HT-29 (cell line): ENCODE data around the gene AP1G1. TPM values are rescaled to one million over a fixed set of nuclear protein-coding genes. Genes with fewer than 3 reads are reported as not detected.
A peak's percentile ranks its signal among the peaks of the same experiment; 100 is the strongest.
"Not testable (repeated sequence)": the region's sequence is repeated elsewhere in the genome, so short reads cannot be mapped to it uniquely, and the experiment has no call there.

ENCODE experiments used
- DNase-seq: peaks from one replicate; pipeline ENCODE4 v3.0.0-alpha.2; 2015; ENCODE audit warnings: low spot score
- total RNA-seq: library from RNA; depleted of rRNA; stranded (reverse); fragments of >200 nt; shearing (Covaris generic); gene quantifications from 2 replicates; pipeline ENCODE4 v1.2.3, GENCODE V29; 2014; rRNA removed

The AP1G1 gene
- 54.3 and 57.2 TPM in 2 replicates for total RNA-seq

DNA sequence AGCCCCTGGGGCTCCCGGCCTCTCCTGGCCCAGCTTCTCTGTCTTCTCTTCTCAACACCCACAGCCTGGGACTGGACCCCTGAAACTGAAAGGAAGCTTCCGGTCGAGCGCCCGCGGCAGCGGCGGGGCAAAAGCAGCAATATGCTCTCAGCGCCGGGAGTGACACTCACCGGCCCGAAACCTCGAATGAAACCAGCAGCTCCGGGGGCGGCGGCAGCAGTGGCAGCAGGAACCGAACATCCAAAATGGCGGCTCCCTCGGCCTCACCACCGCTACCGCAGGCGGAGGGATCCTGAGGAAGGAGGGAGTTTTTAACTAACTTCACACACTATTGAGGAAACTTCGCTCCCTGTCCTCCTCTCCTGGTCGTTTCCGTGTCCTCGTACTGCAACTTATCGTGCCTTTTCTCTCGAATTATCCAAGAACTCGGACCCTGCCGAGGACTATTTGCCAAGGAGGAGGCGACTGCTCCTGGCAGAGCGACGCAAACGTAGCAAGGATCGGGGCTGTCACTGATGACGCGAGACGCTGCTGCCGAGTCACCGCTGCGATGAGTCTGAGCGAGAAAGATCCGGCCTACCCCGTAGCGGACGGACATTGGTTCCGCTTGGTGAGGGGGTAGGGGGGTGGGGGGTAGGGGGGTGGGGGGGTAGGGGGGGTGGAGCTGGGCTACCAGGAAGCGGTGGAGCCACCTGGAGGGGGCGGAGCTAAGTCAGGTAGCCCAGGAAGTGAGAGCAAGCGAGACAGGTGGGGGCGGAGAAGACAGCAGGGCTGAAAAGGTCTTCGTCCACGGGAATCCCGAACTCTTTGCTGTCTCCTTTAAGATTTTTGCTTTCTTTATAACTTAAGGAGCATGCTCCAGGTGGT is at the start of gene AP1G1:
TSS of gene AP1G1 (minus strand) at position 242 of the 867 bp plus-strand sequence. CDS start 19,355 bp downstream, outside the sequence.
- DNase-seq: peak; percentile 97

DNA sequence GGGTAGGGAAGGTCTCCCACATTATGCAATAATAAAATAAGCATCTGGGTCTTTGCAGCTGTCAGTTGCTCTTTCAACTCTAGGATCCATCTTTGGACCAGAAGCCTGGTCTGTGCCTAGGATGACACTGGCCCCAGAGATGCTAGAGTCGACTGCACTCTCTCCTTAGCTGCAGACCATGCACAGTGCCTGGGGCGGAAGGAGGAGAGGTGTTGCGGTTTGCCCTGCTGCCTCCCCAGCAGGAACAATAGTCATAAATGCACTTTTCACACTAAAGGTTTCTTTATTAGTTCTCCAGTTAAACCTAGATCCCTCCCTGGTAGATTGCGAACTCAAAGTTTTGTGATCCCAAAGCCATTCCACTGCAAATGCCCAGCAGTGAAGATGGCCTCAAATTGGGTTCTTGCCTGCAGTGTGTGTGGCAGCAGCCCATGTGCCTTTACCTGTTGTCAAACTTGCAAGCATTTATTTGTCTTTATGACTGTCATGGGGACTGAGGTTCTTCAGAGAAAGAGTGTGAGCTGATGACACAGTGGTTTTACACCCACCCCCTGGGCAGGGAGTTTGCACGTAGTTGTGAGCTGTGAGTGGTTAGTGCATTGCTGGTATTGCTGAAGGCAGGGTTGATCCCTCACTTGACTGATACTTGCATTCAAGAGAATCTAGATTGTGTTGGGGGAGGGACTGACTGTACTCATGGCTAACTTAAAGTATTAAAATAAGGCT is 47.5 kb upstream of the AP1G1 start:
- no peak for DNase-seq

DNA sequence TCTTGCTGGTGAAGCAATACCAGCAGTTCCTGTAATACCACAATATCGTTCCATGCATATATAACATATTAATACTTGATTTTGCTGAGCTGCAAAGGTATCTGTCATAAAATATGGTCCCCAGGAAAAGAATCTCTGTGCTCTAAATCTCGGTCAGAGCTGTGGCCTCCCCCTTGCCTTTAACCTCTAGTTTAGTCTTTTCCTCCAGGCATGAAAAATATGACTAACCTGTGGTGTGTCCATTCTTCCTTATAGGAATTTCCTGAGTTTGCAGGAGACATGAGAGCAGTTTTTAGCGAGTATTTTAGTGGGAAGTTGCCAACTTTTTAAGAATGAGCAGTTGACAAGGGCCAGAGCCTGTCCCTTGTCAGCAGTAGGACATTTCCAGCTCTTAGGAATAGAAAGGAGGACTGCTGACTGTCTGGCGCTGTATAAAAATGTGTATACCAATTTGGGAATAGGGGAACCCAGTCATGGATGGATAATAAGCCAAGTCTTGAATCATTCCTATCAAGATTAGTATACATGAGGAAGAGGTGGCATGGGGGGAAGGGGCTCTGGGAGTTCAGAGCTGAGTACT is 45.8 kb upstream of the AP1G1 start:
- DNase-seq: no peak

DNA sequence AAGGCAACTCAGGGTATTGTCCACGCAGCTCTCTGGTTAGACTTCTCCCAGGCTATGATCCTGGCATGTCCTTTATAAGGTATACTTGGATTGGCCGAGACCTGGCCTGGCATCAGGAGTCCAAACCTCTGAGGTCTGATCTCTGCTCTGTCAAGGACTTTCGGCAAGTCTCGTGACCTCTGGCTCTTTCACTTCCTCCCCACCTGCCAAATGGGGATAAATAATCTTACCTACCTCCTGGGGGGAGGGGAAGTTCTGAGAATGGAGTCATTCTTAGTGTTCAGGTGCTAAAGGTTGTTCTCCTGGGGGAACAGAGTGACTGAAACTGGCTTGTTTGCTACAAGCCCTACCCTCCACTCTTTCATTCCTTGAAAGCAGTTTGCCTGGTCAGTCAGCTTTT is 44.8 kb upstream of the AP1G1 start:
- DNase-seq: no peak

DNA sequence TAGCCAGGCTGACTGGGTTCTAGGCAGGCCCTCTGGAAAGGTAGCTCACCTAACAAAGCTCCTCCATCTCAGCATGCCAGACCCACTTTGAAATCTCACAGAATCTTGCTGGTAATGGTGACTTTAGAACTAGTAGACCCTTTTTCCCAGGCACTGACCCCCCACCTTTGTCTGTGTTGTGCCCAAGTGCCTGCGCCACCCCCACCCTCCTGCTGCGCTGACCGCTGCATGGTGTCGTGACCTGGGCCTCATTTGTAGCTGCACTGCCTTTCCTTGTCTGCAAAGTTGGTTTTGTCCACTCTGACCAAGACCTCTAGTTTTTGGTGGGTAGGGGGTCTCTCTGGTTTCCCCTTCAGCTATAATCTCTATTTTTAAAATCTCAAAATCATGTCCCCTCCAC is 43.9 kb upstream of the AP1G1 start:
- no peak for DNase-seq

DNA sequence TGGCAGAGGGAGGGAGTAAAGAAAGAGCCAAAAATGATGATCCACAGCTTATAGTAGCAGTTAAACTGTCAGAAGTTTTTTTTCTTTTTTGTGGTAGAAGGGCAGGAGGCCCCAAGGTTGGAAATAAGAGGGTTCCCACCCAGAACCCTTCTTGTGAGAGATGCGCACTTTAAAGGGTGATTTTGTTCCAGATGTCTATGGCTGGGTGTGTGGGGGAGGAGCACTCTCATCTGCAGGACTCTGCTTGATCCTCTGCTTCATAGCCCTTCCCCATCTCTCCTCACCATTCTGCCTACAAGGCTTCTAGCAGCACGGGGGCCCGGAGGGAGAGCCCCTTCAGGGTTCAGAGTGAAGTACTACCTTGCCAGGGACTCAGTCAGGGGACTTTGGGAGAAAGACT is 43.5 kb upstream of the AP1G1 start:
- DNase-seq: no peak

DNA sequence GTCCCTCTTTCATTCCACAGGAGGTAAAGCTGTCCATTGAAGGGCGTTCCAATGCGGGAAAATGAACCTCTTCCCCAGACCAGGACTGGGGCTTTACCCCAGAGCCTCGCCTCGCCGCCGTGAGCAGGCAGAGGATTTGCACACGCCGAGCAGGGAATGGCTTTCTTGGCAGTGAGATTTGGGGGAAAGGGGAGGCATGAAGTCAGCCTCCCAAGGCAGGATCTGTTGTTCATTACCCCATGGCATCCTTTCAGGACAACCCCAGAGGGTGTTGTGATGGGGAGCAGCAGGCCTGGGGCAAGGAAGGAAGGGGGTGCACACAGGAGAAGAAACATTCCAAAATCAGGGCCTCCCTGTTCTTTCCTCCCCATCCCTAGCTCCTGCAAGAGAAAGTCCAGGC is 43.1 kb upstream of the AP1G1 start:
- no peak for DNase-seq

DNA sequence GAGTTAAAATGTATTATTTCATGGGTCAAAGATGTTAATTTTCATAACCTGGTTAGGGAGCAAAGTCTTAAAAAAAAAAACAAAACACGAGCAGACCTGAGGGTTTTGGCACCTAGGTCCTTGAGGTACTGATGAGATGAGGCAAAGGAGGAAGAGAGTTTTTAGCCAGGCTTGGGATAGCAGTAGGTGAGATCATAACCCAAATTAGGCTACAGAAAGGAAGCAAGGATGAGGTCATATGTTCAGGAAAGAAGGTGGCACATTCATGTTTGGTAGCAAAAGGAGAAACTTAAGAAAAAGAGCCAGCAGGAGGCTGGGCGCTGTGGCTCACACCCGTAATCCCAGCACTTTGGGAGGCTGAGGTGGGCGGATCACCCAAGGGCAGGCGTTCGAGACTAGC is 40.0 kb upstream of the AP1G1 start:
- DNase-seq: no peak

DNA sequence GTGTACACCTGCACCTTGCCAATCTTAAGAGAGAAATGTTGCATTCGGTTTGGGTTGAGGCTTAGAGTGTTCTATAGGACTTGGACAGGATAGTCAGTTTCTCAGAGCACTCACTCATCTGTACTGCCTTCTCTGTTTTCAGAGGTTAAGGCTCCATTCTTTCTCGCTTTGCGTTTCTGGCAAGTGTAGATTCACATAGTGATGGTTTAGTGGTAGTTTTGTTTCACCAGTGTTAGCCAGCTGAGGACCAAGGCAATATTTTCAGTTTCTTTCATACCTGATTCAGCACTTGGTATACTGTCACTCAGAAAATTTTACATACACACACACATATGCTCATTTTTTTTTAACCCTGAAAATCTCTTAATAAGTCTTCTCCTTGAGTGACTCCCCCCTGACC is 38.5 kb upstream of the AP1G1 start:
- DNase-seq: no peak

DNA sequence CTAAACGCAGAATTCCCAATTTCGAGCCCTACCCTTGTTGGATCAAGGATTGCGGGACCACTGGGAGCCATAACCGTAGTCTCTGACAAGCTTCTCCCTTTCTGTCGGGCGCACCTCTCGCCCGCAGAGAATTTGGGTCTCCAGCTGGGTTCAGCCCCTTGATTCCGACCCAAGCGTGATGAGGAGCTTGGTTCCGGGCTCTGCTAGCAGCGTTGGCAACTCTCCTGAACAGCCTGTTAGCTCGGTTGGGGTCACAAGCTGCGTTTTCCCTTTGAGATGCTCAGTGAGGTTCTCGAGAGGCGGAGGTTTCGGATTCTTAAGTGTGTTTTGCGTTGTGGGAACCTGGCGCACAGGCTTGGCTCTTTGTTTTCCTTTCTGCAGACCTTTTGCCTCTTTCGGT is 37.8 kb upstream of the AP1G1 start:
- peak; percentile 41 for DNase-seq

DNA sequence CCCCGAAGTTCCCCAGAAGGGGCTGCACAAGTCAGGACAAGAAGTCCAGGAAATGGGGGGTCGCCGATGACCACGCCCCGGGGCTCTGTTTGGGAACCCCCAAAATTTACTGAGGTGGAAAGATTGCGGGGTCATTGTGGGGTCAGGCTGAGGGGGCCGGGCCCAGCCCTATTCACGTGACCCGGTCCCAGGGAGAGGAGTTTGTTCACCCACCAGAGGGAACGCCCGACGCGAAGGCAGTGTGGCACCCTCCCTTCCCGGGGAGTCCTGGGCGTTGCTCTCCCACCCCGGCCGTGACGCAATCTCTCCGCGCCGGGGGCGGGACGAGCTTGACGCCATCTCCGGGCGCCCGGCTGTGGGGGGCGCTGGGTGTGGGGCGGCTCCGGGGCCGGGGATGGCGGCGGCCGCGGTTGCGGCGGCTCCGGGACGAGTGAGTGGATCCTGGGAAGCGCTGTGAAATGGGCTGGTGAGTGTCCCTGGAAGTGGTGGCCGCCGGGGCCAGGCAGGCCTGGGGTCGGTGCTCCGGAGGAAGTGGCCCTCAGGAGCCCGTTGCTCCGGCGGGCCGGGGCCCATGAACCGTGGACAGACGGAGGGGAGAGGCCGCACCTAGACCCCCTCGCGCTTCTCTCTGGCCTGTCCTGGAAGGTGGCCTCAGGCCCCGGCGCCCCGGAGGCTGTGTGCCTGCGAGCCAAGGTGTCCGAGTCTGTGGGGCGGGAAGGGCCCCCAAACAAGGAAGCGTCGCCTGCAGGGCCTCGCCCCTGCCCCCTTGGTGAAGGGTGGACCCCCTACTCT is 37.2 kb upstream of the AP1G1 start, which contains the start of gene ATXN1L:
TSS of gene ATXN1L (plus strand) at position 338 of the 792 bp plus-strand sequence. CDS start 3,765 bp downstream, outside the sequence.
- peak; percentile 91 for DNase-seq

DNA sequence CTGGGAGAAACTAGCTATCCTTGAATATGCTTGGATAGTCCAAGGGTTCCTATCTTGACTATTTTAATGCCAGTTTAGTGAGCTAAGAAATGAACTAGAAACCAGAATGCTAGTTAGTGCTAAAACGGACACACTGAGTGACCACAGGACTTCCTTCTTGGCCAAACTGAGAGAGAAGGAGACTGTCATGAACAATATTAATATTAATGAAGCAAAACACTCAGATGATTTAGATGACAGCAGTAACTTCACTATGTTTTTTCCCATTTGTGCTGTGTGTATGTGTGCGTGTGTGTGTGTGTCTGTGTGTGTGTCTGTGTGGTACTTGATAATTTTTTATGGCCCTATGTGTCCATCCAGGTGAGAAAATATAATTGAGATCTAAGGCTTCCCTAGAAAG is 34.9 kb upstream of the AP1G1 start:
- DNase-seq: no peak

DNA sequence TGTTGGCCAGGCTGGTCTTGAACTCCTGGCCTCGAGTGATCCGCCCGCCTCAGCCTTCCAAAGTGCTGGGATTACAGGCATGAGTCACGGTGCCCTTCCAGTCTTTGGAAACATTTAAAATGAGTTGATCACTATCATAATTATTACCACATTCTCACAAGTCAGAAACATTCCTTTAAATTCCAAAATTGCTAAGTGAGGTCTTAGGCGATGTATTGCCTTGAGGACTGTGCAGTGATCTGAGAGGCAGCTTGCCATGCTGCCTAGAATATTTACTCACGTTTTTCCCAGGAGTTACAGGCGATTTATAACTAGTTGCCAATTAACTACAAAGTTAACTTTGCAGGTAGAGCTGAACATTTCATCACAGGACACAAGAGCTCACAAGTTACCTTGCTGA is 31.4 kb upstream of the AP1G1 start:
- no peak for DNase-seq

DNA sequence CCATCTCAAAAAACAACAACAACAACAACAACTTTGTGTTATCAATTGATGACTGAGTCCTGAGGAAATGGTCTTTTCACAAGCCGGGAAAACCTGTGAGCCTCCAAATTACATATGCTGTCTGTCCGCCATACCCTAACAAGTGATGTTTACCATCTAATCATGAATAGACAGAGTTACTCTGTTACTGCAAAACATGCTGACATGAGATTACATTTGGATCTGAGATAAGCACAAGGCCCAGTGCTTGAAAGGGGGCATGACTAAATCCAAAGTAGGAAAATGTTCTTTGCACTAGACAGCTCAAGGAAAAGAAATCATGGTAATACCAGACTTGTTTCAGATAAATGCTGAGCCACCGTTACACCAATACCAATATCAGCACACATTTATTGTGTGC is 28.5 kb upstream of the AP1G1 start:
- no peak for DNase-seq

DNA sequence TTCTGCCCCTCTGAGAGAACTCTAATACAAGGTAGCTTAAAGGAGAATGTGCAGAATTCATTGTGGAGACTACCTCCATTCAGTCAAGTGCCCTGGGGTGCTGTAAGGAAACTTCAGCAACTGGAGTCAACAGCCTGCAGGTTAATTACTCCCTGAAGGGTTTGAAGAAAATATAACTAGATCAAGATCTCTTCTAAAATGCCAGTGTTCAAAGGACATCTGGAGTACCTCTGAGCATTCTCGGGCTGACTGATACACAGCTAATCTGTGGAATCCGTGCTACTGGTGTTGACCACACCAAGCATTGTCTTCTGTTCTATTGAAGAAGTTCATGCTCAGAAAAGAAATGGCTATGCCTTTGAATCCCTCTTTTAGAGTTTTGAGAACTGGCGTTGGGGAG is 25.7 kb upstream of the AP1G1 start:
- DNase-seq: no peak

DNA sequence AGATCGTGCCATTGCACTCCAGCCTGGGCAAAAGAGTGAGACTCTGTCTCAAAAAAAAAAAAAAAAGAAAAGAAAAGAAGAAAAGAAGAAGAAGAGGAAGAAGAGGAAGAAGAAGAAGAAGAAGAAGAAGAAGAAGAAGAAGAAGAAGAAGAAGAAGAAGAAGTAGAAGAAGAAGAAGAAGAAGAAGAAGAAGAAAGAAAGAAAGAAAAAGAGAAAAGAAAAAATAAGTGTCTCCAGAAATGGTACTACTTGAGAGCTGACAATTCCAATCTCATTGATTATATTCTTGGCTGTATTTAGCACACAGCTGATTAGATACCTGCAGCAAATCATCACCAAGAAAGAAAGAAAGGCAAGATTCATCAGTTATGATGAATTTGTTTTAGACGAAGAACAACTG is 23.5 kb upstream of the AP1G1 start:
- DNase-seq: not testable (repeated sequence)

DNA sequence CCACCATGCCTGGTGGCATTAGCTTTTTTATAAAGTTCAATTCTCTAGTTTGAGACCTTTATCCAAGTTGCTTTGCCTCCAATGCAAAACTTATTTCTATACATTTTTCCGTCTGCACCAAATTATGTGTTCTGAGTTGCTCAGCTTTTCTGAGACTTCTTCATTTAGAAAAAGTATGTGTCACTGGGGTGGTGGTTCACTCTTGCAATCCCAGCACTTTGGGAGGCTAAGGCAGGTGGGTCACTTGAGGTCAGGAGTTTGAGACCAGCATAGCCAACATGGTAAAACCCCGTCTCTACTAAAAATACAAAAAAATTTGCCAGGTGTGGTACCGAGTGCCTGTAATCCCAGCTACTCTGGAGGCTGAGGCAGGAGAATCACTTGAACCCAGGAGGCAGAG is 23.1 kb upstream of the AP1G1 start:
- DNase-seq: not testable (repeated sequence)

DNA sequence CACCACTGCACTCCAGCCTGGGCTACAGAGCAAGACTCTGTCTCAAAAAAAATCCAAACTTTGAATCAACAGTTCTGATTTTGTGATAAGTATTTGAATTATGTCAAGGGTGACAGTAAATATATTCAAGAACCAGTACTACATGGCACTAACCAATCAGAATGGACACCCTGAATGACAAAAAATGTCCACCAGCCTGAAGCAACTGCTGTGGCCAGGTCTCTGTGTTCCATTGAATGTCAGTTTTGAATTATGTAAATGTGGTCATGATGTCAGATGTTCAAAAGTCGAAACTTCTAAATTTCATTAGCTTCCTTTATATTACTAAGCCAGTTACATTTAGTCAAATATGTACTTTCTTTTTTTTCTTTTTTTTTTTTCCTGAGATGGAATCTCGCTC is 21.7 kb upstream of the AP1G1 start:
- DNase-seq: no peak

DNA sequence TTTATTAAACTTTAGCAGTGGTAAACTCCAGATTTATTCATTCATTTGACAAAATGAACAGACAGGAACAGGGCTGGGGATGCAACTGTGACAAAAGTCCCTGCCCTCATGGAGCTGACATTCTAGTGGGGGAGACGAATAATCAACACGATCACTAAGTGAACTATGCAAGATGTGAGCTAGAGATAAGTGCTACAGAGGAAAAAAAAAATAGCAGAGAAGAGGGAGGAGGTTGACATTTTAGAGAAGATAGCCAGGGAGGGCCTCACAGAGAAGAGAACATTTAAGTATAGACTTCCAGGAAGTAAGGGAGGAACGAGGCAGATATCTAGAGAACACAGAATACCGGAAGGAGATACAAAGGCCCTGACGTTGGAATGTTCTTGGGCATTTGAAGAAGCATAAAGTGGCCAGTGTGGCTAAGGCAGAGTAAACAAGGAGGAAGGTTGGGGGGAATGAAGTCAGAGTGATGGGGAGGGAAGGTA is 17.9 kb upstream of the AP1G1 start:
- no peak for DNase-seq

DNA sequence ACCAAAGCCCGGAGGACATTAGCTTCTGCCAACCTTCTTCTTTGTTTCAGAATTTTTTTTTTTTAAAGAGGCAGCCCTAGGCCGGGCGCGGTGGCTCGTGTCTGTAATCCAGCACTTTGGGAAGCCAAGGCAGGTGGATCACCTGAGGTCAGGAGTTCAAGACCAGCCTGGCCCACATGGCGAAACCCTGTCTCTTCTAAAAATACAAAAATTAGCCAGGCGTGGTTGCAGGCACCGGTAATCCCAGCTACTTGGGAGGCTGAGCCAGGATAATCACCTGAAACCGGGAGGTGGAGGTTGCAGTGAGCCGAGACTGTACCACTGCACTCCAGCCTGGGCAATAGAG is 8.5 kb upstream of the AP1G1 start:
- not testable (repeated sequence) for DNase-seq

DNA sequence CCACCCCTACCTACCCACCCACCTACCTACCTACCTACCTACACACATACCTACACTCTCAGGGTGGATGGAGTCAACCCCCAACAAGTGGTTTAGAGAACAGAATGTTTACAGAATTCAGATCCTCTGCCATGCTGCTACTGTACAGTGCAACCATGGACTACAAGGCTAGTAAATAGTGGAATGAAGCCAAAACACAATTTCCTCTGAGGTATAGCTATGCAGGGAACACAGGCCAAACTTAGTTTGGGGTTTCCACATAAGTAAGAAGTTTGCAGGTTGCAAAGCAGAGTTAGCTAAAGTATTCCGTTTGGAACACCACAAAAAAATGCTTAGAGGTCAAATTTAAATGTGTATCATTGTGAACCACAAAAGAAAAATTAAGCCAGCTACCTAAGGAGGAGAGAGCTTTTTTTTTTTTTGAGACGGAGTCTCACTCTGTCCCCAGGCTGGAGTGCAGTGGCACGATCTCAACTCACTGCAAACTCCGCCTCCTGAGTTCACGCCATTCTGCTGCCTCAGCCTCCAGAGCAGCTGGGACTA is 2.7 kb upstream of the AP1G1 start:
- DNase-seq: no peak
